Measurements from ENCODE around the gene SAAL1.

SAAL1 gene

GRCh38 chr11:18081551-18081950, 24.3 kb downstream of the SAAL1 start:
- no peak for FAIRE-seq

GRCh38 chr11:18080451-18080850, 25.4 kb downstream of the SAAL1 start:
- no peak for FAIRE-seq

GRCh38 chr11:18078909-18079308, 27.0 kb downstream of the SAAL1 start:
- FAIRE-seq: no peak

- no peak for FAIRE-seq
These were observed 30.4 kb downstream of the SAAL1 start for GRCh38 chr11:18075444-18075843.

- no peak for FAIRE-seq
These were observed 34.7 kb downstream of the SAAL1 start for GRCh38 chr11:18071098-18071705.

GRCh38 chr11:18067372-18067771, 38.5 kb downstream of the SAAL1 start:
- FAIRE-seq: no peak

- no peak for FAIRE-seq
These were observed 39.3 kb downstream of the SAAL1 start for GRCh38 chr11:18066626-18067025.

GRCh38 chr11:18065572-18065971, 40.3 kb downstream of the SAAL1 start:
- FAIRE-seq: no peak

- no peak for FAIRE-seq
These were observed 41.3 kb downstream of the SAAL1 start for GRCh38 chr11:18064450-18065054.

- no peak for FAIRE-seq
These were observed 41.9 kb downstream of the SAAL1 start for GRCh38 chr11:18063862-18064434.

GRCh38 chr11:18063125-18063524, 42.8 kb downstream of the SAAL1 start:
- FAIRE-seq: no peak

GRCh38 chr11:18061351-18061750, 44.5 kb downstream of the SAAL1 start:
- no peak for FAIRE-seq

- no peak for FAIRE-seq
These were observed 49.2 kb downstream of the SAAL1 start for GRCh38 chr11:18056561-18057181.

- FAIRE-seq: no peak
These were observed 51.3 kb downstream of the SAAL1 start for GRCh38 chr11:18054511-18055103.

GRCh38 chr11:18050848-18051247, 55.0 kb downstream of the SAAL1 start:
- FAIRE-seq: no peak

GRCh38 chr11:18046116-18046777, 59.6 kb downstream of the SAAL1 start, which contains the start of gene TPH1:
TSS of gene TPH1 (minus strand) at chr11:18046269. CDS start at chr11:18040762, 5,507 bp downstream.
- FAIRE-seq: no peak

GRCh38 chr11:18036456-18036855, 69.4 kb downstream of the SAAL1 start:
- no peak for FAIRE-seq

Measured in colon (tissue), 2 donors.